Naive thymus-derived CD4-positive, alpha-beta T cell (primary cell): ENCODE results near the gene ADAMTS16. TPM values are rescaled to one million over a fixed set of nuclear protein-coding genes. Genes with fewer than 3 reads are reported as not detected.

ENCODE experiments used
- ATAC-seq: fragments of 150-1000 bp; cut with Tn5 transposase; 2 replicates; pipeline ENCODE4 v1.10.0; 2021; ENCODE audit warnings: mild to moderate bottlenecking, moderate library complexity
- CTCF ChIA-PET: fragments of 350-600 bp; sonication (Branson Sonifier 250); formaldehyde crosslinking; loops from one replicate; lab custom pipeline; 2021; ENCODE audit warnings: antibody characterized with exemption; lab: Charles Lee
- POLR2A ChIA-PET: fragments of 350-600 bp; sonication (Branson Sonifier 250); formaldehyde crosslinking; loops from one replicate; lab custom pipeline; 2021; ENCODE audit warnings: antibody characterized with exemption, inconsistent platforms; lab: Charles Lee
- DNase-seq, 9 donors: peaks; one replicate each; pipeline versions ENCODE4 v3.0.0 to v3.0.0-alpha.2; 2020 to 2022; ENCODE audit warnings: mixed read lengths in 1 of 9
- H3K27ac ChIP-seq: one replicate; pipeline ENCODE4 v1.7.0; 2013; ENCODE audit warnings: mild to moderate bottlenecking, low read depth, low read length, moderate library complexity
- H3K27me3 ChIP-seq, 2 donors: one replicate each; pipeline ENCODE4 v1.7.0; 2013; ENCODE audit warnings: low read length in 2 of 2, mild to moderate bottlenecking in 2 of 2, moderate library complexity in 2 of 2; ENCODE audit not compliant: control insufficient read depth in 2 of 2, insufficient read depth in 2 of 2
- H3K36me3 ChIP-seq, 3 experiments: 1 replicate in 2 of 3; 2 replicates in 1 of 3; pipeline ENCODE4 v1.7.0; 2013; ENCODE audit warnings: low read length in 3 of 3, mild to moderate bottlenecking in 3 of 3, moderate library complexity in 1 of 3; ENCODE audit not compliant: insufficient read depth in 3 of 3, control insufficient read depth in 2 of 3
- H3K4me1 ChIP-seq, 2 donors: one replicate each; pipeline ENCODE4 v1.7.0; 2013; ENCODE audit warnings: low read length in 2 of 2, mild to moderate bottlenecking in 2 of 2, moderate library complexity in 1 of 2; ENCODE audit not compliant: control insufficient read depth in 2 of 2, insufficient read depth in 2 of 2
- H3K4me3 ChIP-seq: 2 replicates; pipeline ENCODE4 v1.7.0; 2013; ENCODE audit warnings: mild to moderate bottlenecking, low read length
- H3K9me3 ChIP-seq, 3 experiments: 1 replicate in 2 of 3; 2 replicates in 1 of 3; pipeline ENCODE4 v1.7.0; 2013; ENCODE audit warnings: low read length in 3 of 3; ENCODE audit not compliant: control insufficient read depth in 2 of 3
- H3K27ac Mint-ChIP-seq, 9 donors: one replicate each; pipeline ENCODE4 v1.8.0; 2020 to 2022; ENCODE audit warnings: mixed read lengths in 9 of 9, mild to moderate bottlenecking in 8 of 9, moderate library complexity in 5 of 9, inconsistent platforms in 2 of 9
- H3K27me3 Mint-ChIP-seq, 5 donors: one replicate each; pipeline ENCODE4 v1.8.0; 2021 to 2022; ENCODE audit warnings: mixed read lengths in 5 of 5, mild to moderate bottlenecking in 1 of 5
- H3K36me3 Mint-ChIP-seq, 5 donors: one replicate each; pipeline ENCODE4 v1.8.0; 2020 to 2022; ENCODE audit warnings: mixed read lengths in 5 of 5, mild to moderate bottlenecking in 3 of 5, inconsistent platforms in 1 of 5
- H3K4me1 Mint-ChIP-seq, 7 donors: one replicate each; pipeline ENCODE4 v1.8.0; 2020 to 2022; ENCODE audit warnings: mixed read lengths in 7 of 7, mild to moderate bottlenecking in 3 of 7, inconsistent platforms in 1 of 7
- H3K4me3 Mint-ChIP-seq, 10 donors: one replicate each; pipeline ENCODE4 v1.8.0; 2020 to 2022; ENCODE audit warnings: mild to moderate bottlenecking in 10 of 10, mixed read lengths in 10 of 10, moderate library complexity in 6 of 10, inconsistent platforms in 2 of 10
- H3K9me3 Mint-ChIP-seq, 11 donors: one replicate each; pipeline ENCODE4 v1.8.0; 2020 to 2022; ENCODE audit warnings: mixed read lengths in 11 of 11, mild to moderate bottlenecking in 4 of 11, inconsistent platforms in 1 of 11, moderate library complexity in 1 of 11
- intact Hi-C, 2 donors: fragments of 100-400 bp; cut with micrococcal nuclease; formaldehyde crosslinking; loops; one replicate each; pipeline ENCODE4 v1.15.1; 2023
- polyA plus RNA-seq, 2 donors: library from polyadenylated mRNA; unstranded; fragments of 300-500 nt; fragmentation: Illumina TruSeq; gene quantifications; one replicate each; pipeline ENCODE4 v1.2.3, GENCODE V29; 2021
- total RNA-seq, 6 experiments: library from RNA in 5 of 6; stranded (reverse) in 5 of 6; gene quantifications; 1 replicate in 5 of 6; 2 replicates in 1 of 6; pipeline ENCODE4 v1.2.3 and lab custom pipeline; 2021 to 2026

Gene ADAMTS16
- total and polyA plus RNA-seq, 7 experiments from 2014 or later = not detected

DNA sequence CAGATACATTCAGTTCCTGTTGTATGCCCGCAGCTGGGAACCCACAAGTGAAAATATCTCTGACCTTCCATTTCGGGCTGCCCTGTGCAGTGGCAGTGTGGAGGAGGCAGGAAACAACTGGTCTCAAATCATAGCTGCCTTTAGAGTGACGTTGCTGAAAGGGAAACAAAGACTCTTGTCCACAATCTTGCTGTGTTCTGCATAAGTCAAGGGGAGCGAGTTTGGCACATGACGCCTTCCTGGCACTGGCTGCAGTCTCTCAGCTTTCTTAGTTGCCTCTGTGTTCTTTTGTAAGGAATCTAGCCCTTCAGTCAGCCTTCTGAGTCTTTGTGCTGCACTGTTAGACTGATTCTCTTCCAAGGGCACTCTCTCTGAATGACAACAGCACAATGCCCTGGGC, 24.0 kb downstream of the ADAMTS16 start:
- no peak overlapping the region for H3K27ac ChIP-seq
- no peak overlapping the region for H3K27ac Mint-ChIP-seq
- H3K4me1 Mint-ChIP-seq = no peaks in the 10 kb centered on the region
- no peaks in the 10 kb centered on the region for H3K9me3 ChIP-seq
- no peaks in the 10 kb centered on the region for H3K27me3 ChIP-seq
- ChIA-PET CTCF (no interaction called here), POLR2A (no interaction called here)
- no peak for ATAC-seq
- H3K9me3 Mint-ChIP-seq = peaks cover 0 to 3% (median 0%) of the 10 kb centered on the region in 11 donors
- H3K36me3 Mint-ChIP-seq = no peaks in the 10 kb centered on the region
- no peak overlapping the region for H3K4me3 Mint-ChIP-seq
- no peak for DNase-seq
- H3K4me3 ChIP-seq = no peak overlapping the region
- H3K36me3 ChIP-seq = no peaks in the 10 kb centered on the region
- intact Hi-C loops = no loop called here
- H3K4me1 ChIP-seq = no peaks in the 10 kb centered on the region
- peaks cover 0 to 10% (median 4%) of the 10 kb centered on the region in 5 donors for H3K27me3 Mint-ChIP-seq

GRCh38 chr5:5165541-5166002, 25.4 kb downstream of the ADAMTS16 start:
- Histone ChIP-seq H3K4me3 (no peak overlapping the region), H3K4me1 (no peaks in the 10 kb centered on the region), H3K36me3 (no peaks in the 10 kb centered on the region), H3K27ac (no peak overlapping the region), H3K27me3 (no peaks in the 10 kb centered on the region), H3K9me3 (no peaks in the 10 kb centered on the region)
- CTCF ChIA-PET = no interaction called here
- POLR2A ChIA-PET = no interaction called here
- Mint-ChIP-seq H3K4me3 (no peak overlapping the region), H3K36me3 (no peaks in the 10 kb centered on the region), H3K4me1 (no peaks in the 10 kb centered on the region), H3K27ac (no peak overlapping the region), H3K9me3 (peaks cover 0 to 3% (median 0%) of the 10 kb centered on the region in 11 donors), H3K27me3 (peaks cover 0 to 10% (median 4%) of the 10 kb centered on the region in 5 donors)
- intact Hi-C loops = no loop called here
- DNase-seq (no peak), ATAC-seq (no peak)

- DNase-seq = no peak
- POLR2A ChIA-PET = no interaction called here
- H3K27me3 Mint-ChIP-seq = peaks cover 0 to 13% (median 9%) of the 10 kb centered on the region in 5 donors
- CTCF ChIA-PET = no interaction called here
- no peak overlapping the region for H3K4me3 ChIP-seq
- H3K9me3 ChIP-seq = no peaks in the 10 kb centered on the region
- no peak overlapping the region for H3K4me3 Mint-ChIP-seq
- H3K27me3 ChIP-seq = no peaks in the 10 kb centered on the region
- H3K9me3 Mint-ChIP-seq = peaks cover 0 to 6% (median under 1%) of the 10 kb centered on the region in 11 donors
- no peaks in the 10 kb centered on the region for H3K36me3 ChIP-seq
- intact Hi-C loops = no loop called here
- no peaks in the 10 kb centered on the region for H3K4me1 ChIP-seq
- H3K27ac Mint-ChIP-seq = no peak overlapping the region
- no peaks in the 10 kb centered on the region for H3K4me1 Mint-ChIP-seq
- no peaks in the 10 kb centered on the region for H3K36me3 Mint-ChIP-seq
- no peak overlapping the region for H3K27ac ChIP-seq
- no peak for ATAC-seq
Measured at GRCh38 chr5:5169466-5169865, 29.3 kb downstream of the ADAMTS16 start.

GRCh38 chr5:5178136-5178535, 38.0 kb downstream of the ADAMTS16 start:
- Histone ChIP-seq H3K4me3 (no peak overlapping the region), H3K9me3 (peaks cover 0 to 7% (median 0%) of the 10 kb centered on the region in 3 experiments), H3K27ac (no peak overlapping the region), H3K27me3 (peaks cover 0 to 4% of the 10 kb centered on the region in 2 donors), H3K4me1 (no peaks in the 10 kb centered on the region), H3K36me3 (no peaks in the 10 kb centered on the region)
- ChIA-PET POLR2A (no interaction called here), CTCF (no interaction called here)
- no peak overlapping the region for H3K27ac Mint-ChIP-seq
- no peak overlapping the region for H3K4me3 Mint-ChIP-seq
- H3K27me3 Mint-ChIP-seq = peaks cover 6 to 45% (median 23%) of the 10 kb centered on the region in 5 donors
- H3K36me3 Mint-ChIP-seq = no peaks in the 10 kb centered on the region
- intact Hi-C loops = no loop called here
- H3K4me1 Mint-ChIP-seq = peaks cover 0 to 4% (median 0%) of the 10 kb centered on the region in 7 donors
- ATAC-seq (no peak), DNase-seq (no peak)
- H3K9me3 Mint-ChIP-seq = peaks cover 0 to 10% (median 0%) of the 10 kb centered on the region in 11 donors

GRCh38 chr5:5178580-5178979, 38.5 kb downstream of the ADAMTS16 start:
- no peak overlapping the region for H3K4me3 Mint-ChIP-seq
- no peaks in the 10 kb centered on the region for H3K36me3 ChIP-seq
- no peaks in the 10 kb centered on the region for H3K4me1 ChIP-seq
- no peak overlapping the region for H3K4me3 ChIP-seq
- intact Hi-C loops = no loop called here
- H3K4me1 Mint-ChIP-seq = peaks cover 0 to 8% (median 0%) of the 10 kb centered on the region in 7 donors
- H3K27ac Mint-ChIP-seq = no peak overlapping the region
- no peak for DNase-seq
- no peak overlapping the region for H3K27ac ChIP-seq
- H3K27me3 ChIP-seq = peaks cover 0 to 4% of the 10 kb centered on the region in 2 donors
- no peaks in the 10 kb centered on the region for H3K36me3 Mint-ChIP-seq
- ChIA-PET CTCF (no interaction called here), POLR2A (no interaction called here)
- peaks cover 0 to 10% (median 0%) of the 10 kb centered on the region in 11 donors for H3K9me3 Mint-ChIP-seq
- peaks cover 9 to 49% (median 28%) of the 10 kb centered on the region in 5 donors for H3K27me3 Mint-ChIP-seq
- peaks cover 0 to 7% (median 0%) of the 10 kb centered on the region in 3 experiments for H3K9me3 ChIP-seq
- ATAC-seq = no peak

- H3K36me3 ChIP-seq = no peaks in the 10 kb centered on the region
- no peak overlapping the region for H3K4me3 ChIP-seq
- H3K27me3 ChIP-seq = peaks cover 0 to 4% of the 10 kb centered on the region in 2 donors
- Mint-ChIP-seq H3K4me3 (no peak overlapping the region), H3K27me3 (peaks cover 10 to 52% (median 29%) of the 10 kb centered on the region in 5 donors), H3K9me3 (peaks cover 0 to 9% (median 0%) of the 10 kb centered on the region in 11 donors), H3K4me1 (peaks cover 0 to 9% (median 0%) of the 10 kb centered on the region in 7 donors), H3K36me3 (no peaks in the 10 kb centered on the region), H3K27ac (no peak overlapping the region)
- peaks cover 0 to 7% (median 0%) of the 10 kb centered on the region in 3 experiments for H3K9me3 ChIP-seq
- H3K4me1 ChIP-seq = no peaks in the 10 kb centered on the region
- DNase-seq (no peak), ATAC-seq (no peak)
- intact Hi-C loops = no loop called here
- H3K27ac ChIP-seq = no peak overlapping the region
- CTCF ChIA-PET = no interaction called here
- POLR2A ChIA-PET = no interaction called here
Measured at GRCh38 chr5:5179079-5179478, 38.9 kb downstream of the ADAMTS16 start.

GRCh38 chr5:5179597-5179996, 39.5 kb downstream of the ADAMTS16 start:
- no peak for DNase-seq
- Histone ChIP-seq H3K4me3 (no peak overlapping the region), H3K4me1 (no peaks in the 10 kb centered on the region), H3K27me3 (peaks cover 0 to 4% of the 10 kb centered on the region in 2 donors), H3K27ac (no peak overlapping the region), H3K36me3 (no peaks in the 10 kb centered on the region), H3K9me3 (peaks cover 0 to 7% (median 0%) of the 10 kb centered on the region in 3 experiments)
- intact Hi-C loops = no loop called here
- no peak for ATAC-seq
- Mint-ChIP-seq H3K27me3 (peaks cover 10 to 52% (median 25%) of the 10 kb centered on the region in 5 donors), H3K4me3 (no peak overlapping the region), H3K4me1 (peaks cover 0 to 9% (median 0%) of the 10 kb centered on the region in 7 donors), H3K36me3 (no peaks in the 10 kb centered on the region), H3K27ac (no peak overlapping the region), H3K9me3 (peaks cover 0 to 3% (median 0%) of the 10 kb centered on the region in 11 donors)
- ChIA-PET POLR2A (no interaction called here), CTCF (no interaction called here)
